T-cell (primary cell): ENCODE results near the gene ACSF3. TPM values are rescaled to one million over a fixed set of nuclear protein-coding genes. Genes with fewer than 3 reads are reported as not detected.
"Not testable (repeated sequence)": the region's sequence is repeated elsewhere in the genome, so short reads cannot be mapped to it uniquely, and the experiment has no call there.

ENCODE experiments used
- ATAC-seq, 4 experiments: fragments of 200-7000 bp in 3 of 4; fragments of 150-1000 bp in 1 of 4; cut with Tn5 transposase; replicated peaks in 1 of 4; 1 replicate in 3 of 4; 2 replicates in 1 of 4; pipeline ENCODE4 v1.10.0; 2021; ENCODE audit warnings: moderate library complexity in 3 of 4, mild to moderate bottlenecking in 2 of 4, moderate number of reproducible peaks in 1 of 4
- CTCF ChIA-PET, 2 donors: fragments of 300-600 bp; sonication (Branson Sonifier 250); formaldehyde crosslinking; loops; one replicate each; lab custom pipeline; 2022; ENCODE audit warnings: antibody characterized with exemption in 2 of 2; lab: Charles Lee
- POLR2A ChIA-PET, 2 donors: fragments of 300-600 bp; sonication (Branson Sonifier 250); formaldehyde crosslinking; loops; one replicate each; lab custom pipeline; 2022; ENCODE audit warnings: antibody characterized with exemption in 2 of 2; lab: Charles Lee
- DNase-seq, 35 experiments: peaks; one replicate each; pipeline versions ENCODE4 v3.0.0 to v3.0.0-alpha.2; 2013 to 2023
- H3K27ac ChIP-seq: one replicate; pipeline ENCODE4 v1.5.1; 2013; ENCODE audit warnings: low read length
- H3K27me3 ChIP-seq, 2 experiments: replicated peaks in 1 of 2; 1 replicate in 1 of 2; 2 replicates in 1 of 2; pipeline versions ENCODE4 v1.6.1 to v1.7.0; 2013; ENCODE audit warnings: low read length in 1 of 2, mixed read lengths in 1 of 2; ENCODE audit not compliant: control insufficient read depth in 2 of 2, insufficient read depth in 2 of 2; ENCODE audit errors: extremely low read depth in 1 of 2
- H3K36me3 ChIP-seq, 2 donors: 1 replicate in 1 of 2; 2 replicates in 1 of 2; pipeline versions ENCODE4 v1.6.1 to v1.7.0; 2013; ENCODE audit warnings: low read length in 1 of 2; ENCODE audit not compliant: control insufficient read depth in 2 of 2, insufficient read depth in 1 of 2; ENCODE audit errors: extremely low read depth in 1 of 2
- H3K4me1 ChIP-seq, 2 experiments: 1 replicate in 1 of 2; 2 replicates in 1 of 2; pipeline versions ENCODE4 v1.6.1 to v1.7.0; 2013; ENCODE audit warnings: low read length in 2 of 2, mixed read lengths in 1 of 2; ENCODE audit not compliant: insufficient read depth in 2 of 2, control insufficient read depth in 1 of 2; ENCODE audit errors: extremely low read depth in 1 of 2
- H3K4me3 ChIP-seq, 2 donors: 1 replicate in 1 of 2; 2 replicates in 1 of 2; pipeline versions ENCODE4 v1.5.1 to v1.7.0; 2013; ENCODE audit warnings: mild to moderate bottlenecking in 2 of 2, low read length in 1 of 2, moderate library complexity in 1 of 2; ENCODE audit not compliant: control insufficient read depth in 1 of 2; ENCODE audit errors: extremely low read depth in 1 of 2
- H3K9me3 ChIP-seq: 2 replicates; pipeline ENCODE4 v1.7.0; 2013
- H3K27ac Mint-ChIP-seq, 2 donors: one replicate each; pipeline ENCODE4 v1.8.0; 2020 to 2021; ENCODE audit warnings: mild to moderate bottlenecking in 2 of 2, mixed read lengths in 2 of 2
- H3K27me3 Mint-ChIP-seq, 2 donors: one replicate each; pipeline ENCODE4 v1.8.0; 2021 to 2022; ENCODE audit warnings: mixed read lengths in 2 of 2
- H3K36me3 Mint-ChIP-seq: one replicate; pipeline ENCODE4 v1.8.0; 2021; ENCODE audit warnings: mixed read lengths
- H3K4me1 Mint-ChIP-seq, 3 donors: one replicate each; pipeline ENCODE4 v1.8.0; 2020 to 2022; ENCODE audit warnings: mixed read lengths in 3 of 3, mild to moderate bottlenecking in 1 of 3
- H3K4me3 Mint-ChIP-seq, 3 donors: one replicate each; pipeline ENCODE4 v1.8.0; 2020 to 2022; ENCODE audit warnings: mild to moderate bottlenecking in 3 of 3, mixed read lengths in 3 of 3, moderate library complexity in 3 of 3
- H3K9me3 Mint-ChIP-seq, 3 donors: one replicate each; pipeline ENCODE4 v1.8.0; 2020 to 2022; ENCODE audit warnings: mixed read lengths in 3 of 3
- WGBS: methylation state at CpG from one replicate; pipeline ENCODE4 v1.1.5; 2013; ENCODE audit warnings: missing lambda C conversion rate; ENCODE audit not compliant: insufficient coverage; 5-methylcytosine and 5-hydroxymethylcytosine counted together
- total RNA-seq, 35 experiments: library from RNA in 6 of 35; stranded (reverse) in 6 of 35; fragments of 120-200 nt in 1 of 35; gene quantifications; one replicate each; pipeline versions ENCODE4 v1.2.1 to v1.2.4 and lab custom pipeline; 2013 to 2026

ACSF3 gene
- total RNA-seq, 5 donors from 2014 or later (not counting 1 experiment from before 2014, with no cell fraction given), result 70.5 to 102 (median 79.9) TPM

DNA sequence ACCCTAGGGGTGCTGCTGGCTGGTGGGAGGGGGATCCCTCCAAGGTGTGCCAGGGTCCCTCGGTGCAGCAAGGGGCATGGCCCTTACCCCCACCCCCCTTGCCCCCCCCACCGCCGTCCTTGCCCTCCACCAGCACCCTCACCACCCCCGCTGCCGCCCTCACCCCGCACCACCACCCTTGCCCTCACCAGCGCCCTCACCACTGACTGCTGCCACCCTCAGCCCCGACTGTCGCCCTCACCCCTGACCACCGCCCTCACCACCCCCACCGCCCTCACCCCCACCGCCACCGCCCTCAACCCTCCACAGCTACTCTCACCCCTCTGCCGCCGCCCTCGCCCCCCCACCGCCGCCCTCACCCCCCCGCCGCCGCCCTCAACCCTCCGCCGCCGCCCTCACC lies 23.1 kb upstream of the ACSF3 start:
- Histone ChIP-seq H3K27ac (no peak overlapping the region), H3K4me3 (no peak overlapping the region), H3K36me3 (no peaks in the 10 kb centered on the region), H3K27me3 (peaks cover 0 to 21% of the 10 kb centered on the region in 2 experiments), H3K4me1 (no peaks in the 10 kb centered on the region), H3K9me3 (no peaks in the 10 kb centered on the region)
- Mint-ChIP-seq H3K36me3 (no peaks in the 10 kb centered on the region), H3K27ac (no peak overlapping the region), H3K4me1 (no peaks in the 10 kb centered on the region), H3K27me3 (no peaks in the 10 kb centered on the region), H3K4me3 (no peak overlapping the region), H3K9me3 (no peaks in the 10 kb centered on the region)
- no peak for DNase-seq
- WGBS, result no CpG with 5 or more reads among the region's 24 CpGs
- ChIA-PET POLR2A (interaction anchor here in 1 of 2 donors (0.6 kb wide), 1 partner anchor 56 kb away, joined by 9 read pairs; no protein-coding TSS in a partner anchor), CTCF (no interaction called here)
- ATAC-seq, result no peak

DNA sequence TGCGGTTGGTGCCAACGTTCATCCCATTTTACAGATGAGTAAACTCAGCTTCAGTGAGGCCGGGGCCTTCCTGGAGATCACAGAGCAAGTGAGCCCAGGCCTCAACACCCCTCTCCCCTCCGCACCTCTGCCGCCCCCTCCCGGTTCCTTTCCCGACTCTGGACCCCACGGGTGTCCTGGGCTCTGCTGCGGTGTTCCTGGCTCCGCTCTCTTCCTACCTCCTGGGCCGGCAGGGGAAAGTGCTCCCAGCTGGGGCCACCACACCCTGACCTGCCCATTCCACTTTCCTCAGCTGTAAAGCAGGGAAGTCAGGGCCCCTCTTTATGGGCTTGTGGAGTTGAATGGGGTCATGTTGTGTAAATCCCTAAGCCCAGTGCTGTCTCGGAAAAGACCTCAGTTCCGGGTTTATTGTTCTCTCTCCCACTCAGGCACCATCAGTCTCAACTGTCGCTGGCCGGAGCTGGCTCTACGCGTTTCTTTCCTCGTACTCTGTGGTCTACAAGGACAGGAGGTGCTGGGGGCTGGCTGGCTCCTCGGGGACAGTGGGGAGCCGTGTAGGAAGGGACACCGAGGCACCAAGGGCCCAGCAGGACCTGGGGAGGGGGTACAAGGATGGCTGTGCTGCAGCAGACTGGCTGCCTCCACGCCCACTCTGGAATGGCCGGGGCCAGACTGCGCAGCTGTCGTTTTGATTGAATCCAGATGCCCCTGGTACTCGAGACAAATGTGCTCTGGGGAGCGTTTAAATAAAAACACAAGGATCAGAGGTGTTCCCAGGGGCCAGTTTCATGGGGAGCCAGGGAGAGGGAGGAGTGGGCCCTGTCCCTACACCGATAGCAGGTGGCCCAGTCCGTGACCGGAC lies 21.7 kb upstream of the ACSF3 start:
- Mint-ChIP-seq H3K27ac (no peak overlapping the region), H3K36me3 (no peaks in the 10 kb centered on the region), H3K4me3 (no peak overlapping the region), H3K27me3 (no peaks in the 10 kb centered on the region), H3K4me1 (no peaks in the 10 kb centered on the region), H3K9me3 (no peaks in the 10 kb centered on the region)
- WGBS, result 85% methylated on average over 16 of the region's 30 CpGs
- POLR2A ChIA-PET, result no interaction called here
- Histone ChIP-seq H3K9me3 (no peaks in the 10 kb centered on the region), H3K27ac (no peak overlapping the region), H3K27me3 (peaks cover 0 to 18% of the 10 kb centered on the region in 2 experiments), H3K36me3 (no peaks in the 10 kb centered on the region), H3K4me1 (no peaks in the 10 kb centered on the region), H3K4me3 (no peak overlapping the region)
- DNase-seq (no peak), ATAC-seq (no peak)
- CTCF ChIA-PET, result no interaction called here

DNA sequence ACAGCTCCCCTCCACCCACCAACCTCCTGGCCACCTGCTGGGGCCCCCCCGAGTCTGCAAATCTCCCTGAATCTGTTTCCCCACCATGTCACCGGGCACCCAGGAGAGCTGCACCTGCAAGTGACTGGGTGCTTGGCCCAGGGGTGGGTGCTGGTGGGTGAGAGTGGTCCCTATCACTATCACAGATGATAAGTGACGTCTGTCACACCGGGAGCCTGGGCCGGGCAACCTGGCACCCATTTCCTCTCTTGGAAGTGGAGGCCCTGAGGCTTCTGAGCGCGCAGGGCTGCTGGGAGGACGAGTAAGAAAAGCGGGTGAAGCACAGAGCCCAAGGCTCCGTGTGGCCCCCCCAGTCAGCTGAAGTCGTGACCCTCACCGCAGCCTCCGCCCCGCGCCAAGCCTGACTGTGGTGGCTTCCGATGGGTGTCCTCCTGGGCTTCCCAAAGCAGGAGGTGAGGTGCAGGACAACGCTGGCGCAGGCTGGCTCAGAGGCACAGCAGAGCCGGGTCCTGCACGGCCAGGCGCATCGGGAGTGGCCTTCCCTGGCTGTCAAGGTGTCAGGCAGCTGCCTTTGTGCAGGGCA lies 21.0 kb upstream of the ACSF3 start:
- peaks cover 0 to 18% of the 10 kb centered on the region in 2 experiments for H3K27me3 ChIP-seq
- ATAC-seq (no peak), DNase-seq (no peak)
- no peak overlapping the region for H3K27ac ChIP-seq
- no peaks in the 10 kb centered on the region for H3K27me3 Mint-ChIP-seq
- no peaks in the 10 kb centered on the region for H3K9me3 Mint-ChIP-seq
- no peaks in the 10 kb centered on the region for H3K4me1 ChIP-seq
- H3K4me3 Mint-ChIP-seq, result no peak overlapping the region
- no peaks in the 10 kb centered on the region for H3K36me3 ChIP-seq
- ChIA-PET CTCF (no interaction called here), POLR2A (no interaction called here)
- no peaks in the 10 kb centered on the region for H3K36me3 Mint-ChIP-seq
- H3K4me1 Mint-ChIP-seq, result no peaks in the 10 kb centered on the region
- 95% methylated on average over 20 of the region's 22 CpGs for WGBS
- H3K27ac Mint-ChIP-seq, result no peak overlapping the region
- H3K4me3 ChIP-seq, result no peak overlapping the region
- H3K9me3 ChIP-seq, result no peaks in the 10 kb centered on the region

DNA sequence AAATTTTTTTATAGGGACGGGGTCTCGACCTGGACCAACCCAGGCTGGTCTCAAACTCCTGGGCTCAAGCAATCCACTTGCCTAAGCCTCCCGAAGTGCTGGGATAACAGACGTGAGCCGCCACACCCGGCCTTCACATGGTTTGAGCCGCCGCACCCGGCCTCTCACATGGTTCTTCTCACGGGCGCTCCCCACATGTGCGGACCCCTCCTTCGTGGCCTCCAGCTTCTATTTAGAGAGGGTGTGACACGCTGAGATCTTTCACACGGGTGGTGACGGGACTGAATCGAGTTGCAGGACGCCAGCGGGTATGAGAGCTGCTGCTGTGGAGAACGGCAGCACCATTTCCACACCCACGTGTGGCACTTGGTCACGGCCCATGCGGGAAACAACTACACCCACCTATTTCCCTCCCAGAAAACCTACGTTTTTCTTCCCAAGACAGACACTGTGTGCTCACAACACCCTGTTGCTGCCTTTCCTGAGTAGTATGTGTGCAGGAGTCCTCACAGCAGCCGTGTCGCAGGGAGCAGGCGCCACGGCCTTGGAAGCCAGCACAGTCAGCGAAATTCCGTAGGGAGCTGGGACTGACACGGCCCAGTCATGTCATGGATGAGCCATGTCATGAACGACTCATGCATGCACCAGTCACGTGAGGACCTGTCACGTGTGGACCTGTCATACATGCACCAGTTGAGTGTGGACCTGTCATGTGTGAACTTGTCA lies 20.1 kb upstream of the ACSF3 start:
- no peaks in the 10 kb centered on the region for H3K9me3 Mint-ChIP-seq
- WGBS, result 96% methylated on average over 25 of the region's 34 CpGs
- no peaks in the 10 kb centered on the region for H3K27me3 Mint-ChIP-seq

DNA sequence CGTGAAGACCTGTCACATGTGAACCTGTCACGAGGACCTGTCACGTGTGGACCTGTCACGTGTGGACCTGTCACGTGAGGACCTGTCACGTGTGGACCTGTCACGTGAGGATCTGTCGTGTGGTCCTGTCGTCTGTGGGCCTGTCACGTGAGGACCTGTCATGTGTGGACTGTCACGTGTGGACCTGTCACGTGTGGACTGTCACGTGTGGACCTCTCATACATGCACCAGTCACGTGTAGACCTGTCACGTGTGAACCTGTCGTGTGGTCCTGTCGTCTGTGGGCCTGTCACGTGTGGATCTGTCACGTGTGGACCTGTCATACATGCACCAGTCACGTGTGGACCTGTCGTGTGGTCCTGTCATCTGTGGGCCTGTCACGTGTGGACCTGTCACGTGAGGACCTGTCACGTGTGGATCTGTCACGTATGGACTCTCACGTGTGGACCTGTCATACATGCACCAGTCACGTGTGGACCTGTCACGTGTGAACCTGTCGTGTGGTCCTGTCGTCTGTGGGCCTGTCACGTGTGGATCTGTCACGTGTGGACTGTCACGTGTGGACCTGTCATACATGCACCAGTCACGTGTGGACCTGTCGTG lies 19.5 kb upstream of the ACSF3 start:
- 98% methylated on average over 28 of the region's 35 CpGs for WGBS
- H3K4me3 ChIP-seq, H3K36me3 Mint-ChIP-seq, H3K27me3 Mint-ChIP-seq, H3K27ac ChIP-seq, ATAC-seq, H3K4me1 ChIP-seq, H3K27ac Mint-ChIP-seq, CTCF ChIA-PET, H3K9me3 Mint-ChIP-seq, DNase-seq, H3K4me1 Mint-ChIP-seq, H3K4me3 Mint-ChIP-seq, POLR2A ChIA-PET, H3K9me3 ChIP-seq, H3K36me3 ChIP-seq: not testable (repeated sequence)
- H3K27me3 ChIP-seq, result peaks cover 0 to 18% of the 10 kb centered on the region in 2 experiments

More for the DNA sequence above, 20.1 kb upstream of the ACSF3 start:
- Histone ChIP-seq H3K36me3 (no peaks in the 10 kb centered on the region), H3K9me3 (no peaks in the 10 kb centered on the region), H3K4me1 (no peaks in the 10 kb centered on the region), H3K27ac (no peak overlapping the region), H3K4me3 (no peak overlapping the region), H3K27me3 (peaks cover 0 to 18% of the 10 kb centered on the region in 2 experiments)
- Mint-ChIP-seq H3K4me1 (no peaks in the 10 kb centered on the region), H3K36me3 (no peaks in the 10 kb centered on the region), H3K4me3 (no peak overlapping the region), H3K27ac (no peak overlapping the region)
- CTCF ChIA-PET, result no interaction called here
- POLR2A ChIA-PET, result no interaction called here
- no peak for ATAC-seq
- no peak for DNase-seq
